Nephron (organoid): ENCODE measurements around the gene DOCK6.

Source experiments
- H3K27ac Mint-ChIP-seq, 3 experiments: 2 replicates each; pipeline ENCODE4 v1.8.0; 2020; ENCODE audit warnings: mixed read lengths in 3 of 3, mild to moderate bottlenecking in 2 of 3, moderate library complexity in 1 of 3
- H3K27me3 Mint-ChIP-seq: 2 replicates; pipeline ENCODE4 v1.8.0; 2021; ENCODE audit warnings: low read depth, mild to moderate bottlenecking, moderate library complexity, mixed read lengths
- H3K36me3 Mint-ChIP-seq: 2 replicates; pipeline ENCODE4 v1.8.0; 2020; ENCODE audit warnings: low read depth, mixed read lengths
- H3K4me1 Mint-ChIP-seq: 2 replicates; pipeline ENCODE4 v1.8.0; 2020; ENCODE audit warnings: mixed read lengths
- H3K4me3 Mint-ChIP-seq, 3 experiments: 2 replicates each; pipeline ENCODE4 v1.8.0; 2020; ENCODE audit warnings: mild to moderate bottlenecking in 3 of 3, mixed read lengths in 3 of 3, moderate library complexity in 2 of 3
- H3K9me3 Mint-ChIP-seq: 2 replicates; pipeline ENCODE4 v1.8.0; 2020; ENCODE audit warnings: mixed read lengths
- CTCF ChIP-seq, 3 experiments: fragments of 200-600 bp; sonication (generic); IDR thresholded peaks; one replicate each; pipeline ENCODE4 v1.5.0; 2021; ENCODE audit warnings: antibody characterized with exemption in 3 of 3; ENCODE audit not compliant: unreplicated experiment in 3 of 3

DOCK6 gene

GRCh38 chr19:11281356-11282049 is 19.2 kb upstream of the DOCK6 start:
- peak overlapping the region in 1 of 3 experiments; percentile 6 for H3K4me3 Mint-ChIP-seq

GRCh38 chr19:11279505-11280236 is 17.3 kb upstream of the DOCK6 start:
- TF ChIP-seq CTCF (IDR thresholded peaks at IDR 0.05; ENCODE audit: unreplicated experiment in 3 of 3), result no peak
- Mint-ChIP-seq H3K27me3 (peaks cover 3% of the 10 kb centered on the region), H3K4me1 (peaks cover 22% of the 10 kb centered on the region)

More at GRCh38 chr19:11281356-11282049, 19.2 kb upstream of the DOCK6 start:
- Mint-ChIP-seq H3K36me3 (peaks cover 3% of the 10 kb centered on the region), H3K27ac (peak overlapping the region; percentile 70 to 92 (median 85)), H3K4me1 (peaks cover 17% of the 10 kb centered on the region), H3K27me3 (peaks cover 3% of the 10 kb centered on the region), H3K9me3 (peaks cover 2% of the 10 kb centered on the region)
- TF ChIP-seq CTCF (IDR thresholded peaks at IDR 0.05; ENCODE audit: unreplicated experiment in 3 of 3), result no peak

GRCh38 chr19:11278670-11279069 is 16.3 kb upstream of the DOCK6 start:
- no peak for TF ChIP-seq CTCF (IDR thresholded peaks at IDR 0.05; ENCODE audit: unreplicated experiment in 3 of 3)
- Mint-ChIP-seq H3K36me3 (peaks cover 3% of the 10 kb centered on the region), H3K4me1 (peaks cover 17% of the 10 kb centered on the region)

More at GRCh38 chr19:11279505-11280236, 17.3 kb upstream of the DOCK6 start:
- H3K36me3 Mint-ChIP-seq, result peaks cover 3% of the 10 kb centered on the region
- H3K27ac Mint-ChIP-seq, result peak overlapping the region in 2 of 3 experiments; percentile 2 to 29
- H3K9me3 Mint-ChIP-seq, result peaks cover 2% of the 10 kb centered on the region
- H3K4me3 Mint-ChIP-seq, result no peak overlapping the region

GRCh38 chr19:11274533-11275086 is 12.3 kb upstream of the DOCK6 start:
- peaks cover 2% of the 10 kb centered on the region for H3K9me3 Mint-ChIP-seq
- H3K36me3 Mint-ChIP-seq, result peaks cover 3% of the 10 kb centered on the region
- H3K27ac Mint-ChIP-seq, result peak overlapping the region in 2 of 3 experiments; percentile 77 to 84
- H3K4me1 Mint-ChIP-seq, result peaks cover 7% of the 10 kb centered on the region
- H3K27me3 Mint-ChIP-seq, result peaks cover 3% of the 10 kb centered on the region
- TF ChIP-seq CTCF (IDR thresholded peaks at IDR 0.05; ENCODE audit: unreplicated experiment in 3 of 3), result no peak
- no peak overlapping the region for H3K4me3 Mint-ChIP-seq

More at GRCh38 chr19:11278670-11279069, 16.3 kb upstream of the DOCK6 start:
- H3K27me3 Mint-ChIP-seq, result peaks cover 3% of the 10 kb centered on the region
- no peak overlapping the region for H3K4me3 Mint-ChIP-seq
- peaks cover 2% of the 10 kb centered on the region for H3K9me3 Mint-ChIP-seq
- peak overlapping the region; percentile 31 to 77 (median 59) for H3K27ac Mint-ChIP-seq

GRCh38 chr19:11273989-11274388 is 11.7 kb upstream of the DOCK6 start:
- Mint-ChIP-seq H3K27ac (no peak overlapping the region), H3K9me3 (peaks cover 4% of the 10 kb centered on the region)

More at GRCh38 chr19:11273989-11274388, 11.7 kb upstream of the DOCK6 start:
- Mint-ChIP-seq H3K36me3 (peaks cover 3% of the 10 kb centered on the region), H3K4me1 (peaks cover 12% of the 10 kb centered on the region), H3K4me3 (no peak overlapping the region), H3K27me3 (peaks cover 3% of the 10 kb centered on the region)
- no peak for TF ChIP-seq CTCF (IDR thresholded peaks at IDR 0.05; ENCODE audit: unreplicated experiment in 3 of 3)
